Gastroesophageal sphincter (tissue), 3 donors: ENCODE results near the gene GBP2.

ENCODE experiments used
- EP300 ChIP-seq: sonication (generic); formaldehyde crosslinking; IDR thresholded peaks from one replicate; pipeline ENCODE4 v1.6.1; 2017; ENCODE audit warnings: antibody characterized with exemption, mild to moderate bottlenecking
- POLR2AphosphoS5 ChIP-seq: sonication (generic); formaldehyde crosslinking; IDR thresholded peaks from one replicate; pipeline ENCODE4 v1.6.1; 2017; ENCODE audit warnings: antibody characterized with exemption
- TF ChIP-seq, protein P1 (sequence below), 4 experiments: fragments of 200-600 bp in 2 of 4; fragments of 450-650 bp in 2 of 4; sonication (generic) in 1 of 4; IDR thresholded peaks; one replicate each; pipeline ENCODE4 v1.5.1; 2017 to 2019; ENCODE audit warnings: antibody characterized with exemption in 4 of 4, mild to moderate bottlenecking in 2 of 4, moderate library complexity in 2 of 4

DNA sequence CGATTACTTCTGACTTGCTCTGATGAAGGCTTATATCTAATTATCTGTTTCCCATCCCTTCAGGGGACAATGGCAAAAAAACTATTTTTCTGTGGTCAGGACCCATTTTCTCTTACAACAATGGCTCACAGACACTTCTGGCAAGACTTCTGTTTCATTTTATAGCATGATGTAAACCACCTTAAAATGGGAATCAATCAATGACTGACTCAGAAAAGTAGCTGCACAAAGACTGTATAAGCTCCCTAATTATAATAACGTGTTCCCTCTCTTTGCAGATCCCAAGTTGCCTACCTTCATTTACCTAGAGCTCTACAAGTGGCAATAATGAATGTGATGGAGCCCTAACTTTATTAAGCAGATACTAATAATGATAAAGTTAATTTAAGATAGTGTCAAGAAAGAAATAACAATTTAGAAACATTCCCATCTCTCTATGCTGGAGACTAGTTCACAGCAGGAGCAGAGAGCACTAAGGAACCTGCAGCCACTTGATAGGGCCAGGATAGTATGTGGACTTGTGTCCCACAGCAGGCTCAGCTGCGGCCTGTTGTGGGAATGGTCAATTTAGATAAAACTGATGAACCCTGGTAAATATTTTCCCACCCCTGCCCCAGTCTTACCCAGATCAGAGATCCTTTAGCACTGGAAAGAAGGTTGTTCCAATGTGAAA lies 538 bp downstream of the GBP2 start:
- TF ChIP-seq POLR2AphosphoS5 (no peak), EP300 (no peak)
- TF ChIP-seq, protein P1, sequence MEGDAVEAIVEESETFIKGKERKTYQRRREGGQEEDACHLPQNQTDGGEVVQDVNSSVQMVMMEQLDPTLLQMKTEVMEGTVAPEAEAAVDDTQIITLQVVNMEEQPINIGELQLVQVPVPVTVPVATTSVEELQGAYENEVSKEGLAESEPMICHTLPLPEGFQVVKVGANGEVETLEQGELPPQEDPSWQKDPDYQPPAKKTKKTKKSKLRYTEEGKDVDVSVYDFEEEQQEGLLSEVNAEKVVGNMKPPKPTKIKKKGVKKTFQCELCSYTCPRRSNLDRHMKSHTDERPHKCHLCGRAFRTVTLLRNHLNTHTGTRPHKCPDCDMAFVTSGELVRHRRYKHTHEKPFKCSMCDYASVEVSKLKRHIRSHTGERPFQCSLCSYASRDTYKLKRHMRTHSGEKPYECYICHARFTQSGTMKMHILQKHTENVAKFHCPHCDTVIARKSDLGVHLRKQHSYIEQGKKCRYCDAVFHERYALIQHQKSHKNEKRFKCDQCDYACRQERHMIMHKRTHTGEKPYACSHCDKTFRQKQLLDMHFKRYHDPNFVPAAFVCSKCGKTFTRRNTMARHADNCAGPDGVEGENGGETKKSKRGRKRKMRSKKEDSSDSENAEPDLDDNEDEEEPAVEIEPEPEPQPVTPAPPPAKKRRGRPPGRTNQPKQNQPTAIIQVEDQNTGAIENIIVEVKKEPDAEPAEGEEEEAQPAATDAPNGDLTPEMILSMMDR (IDR thresholded peaks at IDR 0.05): no peak
